Stimulated activated naive CD4-positive, alpha-beta T cell treated with Interleukin-2 at 50 U/mL for 16 hours (primary cell): ENCODE data around the gene CYP20A1.
"Not testable (repeated sequence)": the region's sequence is repeated elsewhere in the genome, so short reads cannot be mapped to it uniquely, and the experiment has no call there.

Experiments
- DNase-seq: peaks from one replicate; lab custom pipeline; 2025; lab: John Stamatoyannopoulos, UW

Gene CYP20A1

GRCh38 chr2:203280428-203281064, 41.7 kb downstream of the CYP20A1 start:
- DNase-seq, result no peak

- DNase-seq, result no peak
These were observed 43.3 kb downstream of the CYP20A1 start for GRCh38 chr2:203282101-203282500.

DNA sequence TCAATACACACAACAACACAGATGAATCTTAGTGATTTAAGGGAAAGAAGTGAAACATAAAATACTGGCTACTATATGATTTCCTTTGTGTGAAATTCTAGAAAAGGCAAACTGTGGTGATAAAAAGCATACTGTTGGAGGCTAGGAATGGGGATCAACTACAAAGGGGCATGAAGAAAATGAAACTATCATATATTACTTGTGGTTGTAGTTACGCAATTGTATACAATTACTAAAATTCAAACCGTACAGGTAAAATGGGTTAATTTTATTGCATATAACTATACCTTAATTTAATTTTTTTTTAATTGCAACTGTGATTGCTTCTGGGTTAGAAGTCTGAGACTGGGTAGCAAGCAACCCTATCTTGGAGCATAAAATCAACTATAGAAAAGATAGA, 47.7 kb downstream of the CYP20A1 start:
- no peak for DNase-seq

GRCh38 chr2:203301667-203302066, 62.8 kb downstream of the CYP20A1 start:
- DNase-seq, result no peak

GRCh38 chr2:203302586-203302985, 63.8 kb downstream of the CYP20A1 start:
- not testable (repeated sequence) for DNase-seq

DNA sequence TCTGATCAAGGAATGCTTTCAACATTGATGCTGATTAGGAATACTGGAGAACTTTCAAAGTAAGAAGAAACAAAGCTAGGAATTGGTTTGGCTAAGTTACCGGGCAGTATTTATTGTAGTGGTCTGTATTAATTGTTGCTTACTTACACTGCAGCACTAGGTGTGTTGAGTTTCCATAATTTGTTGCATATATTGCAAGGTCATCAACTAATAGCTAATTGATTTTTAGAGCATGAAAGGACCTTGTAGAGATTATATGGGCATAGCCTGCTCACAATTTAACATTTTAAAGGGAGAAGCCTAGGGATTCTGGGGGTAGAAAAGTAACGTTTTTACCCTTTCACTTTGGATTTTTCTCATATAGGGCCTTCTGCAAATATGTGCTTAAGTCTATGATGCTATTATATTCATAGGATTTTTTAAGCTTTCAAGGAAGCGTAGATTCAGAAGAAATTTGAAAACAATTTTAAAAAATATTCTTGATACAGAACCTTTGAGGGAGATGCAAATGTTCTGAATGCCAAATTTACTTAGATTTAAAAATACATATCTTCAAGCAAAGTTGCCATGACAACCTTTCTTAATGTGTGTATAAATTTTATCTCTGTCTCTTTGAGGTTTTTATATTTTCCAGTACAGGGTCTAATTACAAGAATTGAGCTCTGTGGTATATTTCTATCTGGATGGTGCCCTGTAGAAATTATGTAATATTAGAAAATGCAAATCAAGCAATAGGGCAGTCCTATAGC, 72.0 kb downstream of the CYP20A1 start:
- DNase-seq, result no peak

GRCh38 chr2:203326356-203326755, 87.5 kb downstream of the CYP20A1 start:
- DNase-seq, result no peak

DNA sequence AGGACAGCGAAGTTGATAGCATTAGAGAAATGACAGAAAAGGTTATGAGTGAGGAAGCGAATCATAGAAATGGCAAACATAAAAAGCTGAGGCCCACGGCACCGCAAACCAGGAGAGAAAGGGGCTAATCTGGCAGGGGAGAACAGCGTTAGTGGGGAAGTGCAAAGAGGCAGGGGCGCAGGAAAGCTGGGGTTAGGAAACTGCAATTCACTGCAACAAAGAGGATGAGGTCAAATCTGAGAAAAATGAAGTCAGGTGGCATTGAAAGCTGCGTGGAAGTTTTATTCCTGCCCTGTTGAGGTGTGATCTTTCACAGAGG, 88.7 kb downstream of the CYP20A1 start:
- DNase-seq, result no peak

DNA sequence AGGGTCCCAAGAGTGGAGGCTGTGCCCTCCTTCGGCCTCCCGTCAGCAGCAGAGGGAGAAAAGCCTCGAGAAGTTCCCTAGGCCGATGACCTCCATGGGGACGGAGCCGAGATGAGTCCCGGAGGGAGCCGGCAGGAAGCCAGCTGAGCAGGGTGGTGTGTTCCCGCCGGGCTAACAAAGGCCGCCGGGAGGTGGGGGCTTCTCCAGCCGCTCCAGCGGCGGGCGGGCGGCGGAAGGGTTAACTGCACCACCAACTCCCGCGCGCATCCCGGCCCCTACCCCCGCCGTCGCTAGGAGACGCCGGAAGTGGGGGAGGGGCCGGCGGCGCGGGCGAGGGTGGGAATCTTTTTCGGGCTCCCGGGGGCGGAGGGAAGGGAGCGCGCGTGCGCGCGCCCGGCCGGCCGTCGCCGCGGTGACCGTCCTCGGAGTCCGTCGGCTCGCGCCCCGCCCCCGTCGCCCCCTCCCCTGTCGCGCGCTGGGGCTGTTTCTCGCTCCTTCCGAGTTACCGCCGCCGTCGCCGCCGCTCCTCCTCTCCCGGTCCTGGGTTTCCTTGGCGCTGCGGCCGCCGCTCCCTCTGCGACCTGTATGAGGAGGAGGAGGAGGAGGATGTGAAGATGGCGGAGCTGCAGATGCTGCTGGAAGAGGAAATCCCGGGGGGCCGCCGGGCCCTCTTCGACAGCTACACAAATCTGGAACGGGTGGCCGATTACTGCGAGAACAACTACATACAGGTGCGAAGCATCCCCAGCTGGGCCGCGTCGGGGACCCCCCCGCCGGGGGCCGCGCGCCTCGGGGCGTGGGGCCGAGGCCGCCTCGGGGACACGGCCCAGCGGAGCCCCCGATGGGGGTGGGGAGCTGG, 89.3 kb downstream of the CYP20A1 start, which contains the start of gene ABI2:
Gene ABI2 (plus strand): TSS at position 494 of the 859 bp plus-strand sequence. CDS start 121 bp downstream, at position 615.
- peak; percentile 49 for DNase-seq

DNA sequence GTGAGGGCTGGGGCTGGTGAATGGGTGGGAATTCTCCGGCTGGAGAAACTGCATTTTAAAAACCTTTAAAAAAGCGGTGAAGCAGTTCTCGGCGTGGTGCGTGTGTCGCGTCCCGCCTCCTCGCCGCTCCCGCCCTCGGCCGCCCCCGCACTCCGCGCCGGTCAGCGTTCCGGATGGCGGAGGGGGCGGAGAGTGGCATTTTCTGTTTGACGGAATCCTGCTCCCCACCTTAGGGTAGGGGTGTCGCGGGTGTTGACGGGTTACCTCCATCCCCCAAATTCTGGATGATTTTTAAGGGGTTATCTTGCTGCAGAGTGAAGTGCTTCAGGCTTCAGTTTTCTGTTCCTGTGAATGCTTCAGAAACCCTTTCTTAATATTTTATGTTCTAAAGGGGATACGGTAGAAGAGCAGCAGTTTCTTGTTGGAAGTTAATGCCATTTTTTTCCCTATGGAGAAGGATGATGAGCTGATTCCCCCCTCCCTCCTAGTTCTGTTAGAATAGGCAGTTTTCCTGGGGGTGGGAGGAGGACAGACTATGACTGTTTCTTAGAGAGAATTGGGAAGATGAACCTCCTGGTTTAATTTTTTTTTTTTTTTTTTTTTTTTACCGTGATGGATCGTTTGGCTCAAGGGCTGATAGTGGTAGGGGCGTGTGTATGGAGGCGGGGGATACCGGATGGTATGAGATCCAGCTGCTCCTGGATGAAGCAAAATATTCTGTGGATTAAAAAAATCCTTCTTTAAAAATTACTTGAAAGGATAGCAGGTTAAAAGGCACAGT, 90.1 kb downstream of the CYP20A1 start:
- peak; percentile 34 for DNase-seq

DNA sequence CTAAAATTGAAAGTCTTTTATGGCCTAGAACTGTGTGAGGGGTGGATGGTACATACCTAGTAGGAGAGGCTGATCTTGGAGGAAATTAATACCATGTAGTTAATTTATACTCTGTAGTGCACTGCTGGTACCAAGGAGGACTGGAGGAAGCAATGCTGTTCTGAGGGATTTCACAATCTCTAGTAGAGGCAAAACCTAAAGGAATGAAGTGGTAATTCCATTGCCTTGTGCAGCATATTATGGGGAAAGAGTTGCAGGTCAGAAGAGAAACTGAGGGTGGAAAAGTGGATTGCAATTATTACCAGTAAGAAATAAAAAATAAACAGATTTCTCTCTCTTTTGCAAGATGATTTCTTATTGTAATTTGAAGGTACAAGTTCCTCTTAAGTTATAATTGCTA, 91.6 kb downstream of the CYP20A1 start:
- DNase-seq, result no peak

- DNase-seq, result no peak
These were observed 99.5 kb downstream of the CYP20A1 start for GRCh38 chr2:203338322-203338721.

DNA sequence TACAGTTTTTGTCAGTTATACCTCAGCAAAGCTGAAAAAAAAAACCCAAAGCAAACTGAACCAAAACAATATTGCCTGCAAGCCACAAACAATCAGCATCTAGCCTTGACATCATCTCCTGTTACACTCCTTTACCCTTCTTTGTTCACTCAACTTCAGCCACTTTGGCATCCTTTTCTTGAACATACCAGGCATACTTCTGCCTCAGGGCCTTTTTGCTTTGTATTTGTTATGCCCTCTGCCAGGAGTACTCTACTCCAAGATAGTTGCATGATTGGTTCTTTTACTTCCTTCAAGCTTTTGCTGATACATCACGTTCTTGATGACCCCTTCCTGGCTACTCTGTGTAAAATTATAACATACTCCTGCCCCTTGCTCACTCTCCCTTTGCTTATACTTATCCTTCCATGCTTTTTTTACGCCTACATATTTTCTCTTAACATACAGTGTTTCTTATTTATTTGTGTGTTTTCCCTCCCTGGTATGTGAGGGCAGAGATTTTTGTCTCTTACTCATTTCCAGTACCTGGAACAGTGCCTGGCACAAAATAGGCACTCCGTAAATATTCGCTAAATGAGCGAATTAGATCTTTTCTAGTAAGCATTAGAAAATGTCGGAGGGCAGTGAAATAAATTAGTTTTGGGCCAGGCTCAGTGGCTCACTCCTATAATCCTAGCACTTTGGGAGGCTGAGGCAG, 102.1 kb downstream of the CYP20A1 start:
- DNase-seq, result no peak

DNA sequence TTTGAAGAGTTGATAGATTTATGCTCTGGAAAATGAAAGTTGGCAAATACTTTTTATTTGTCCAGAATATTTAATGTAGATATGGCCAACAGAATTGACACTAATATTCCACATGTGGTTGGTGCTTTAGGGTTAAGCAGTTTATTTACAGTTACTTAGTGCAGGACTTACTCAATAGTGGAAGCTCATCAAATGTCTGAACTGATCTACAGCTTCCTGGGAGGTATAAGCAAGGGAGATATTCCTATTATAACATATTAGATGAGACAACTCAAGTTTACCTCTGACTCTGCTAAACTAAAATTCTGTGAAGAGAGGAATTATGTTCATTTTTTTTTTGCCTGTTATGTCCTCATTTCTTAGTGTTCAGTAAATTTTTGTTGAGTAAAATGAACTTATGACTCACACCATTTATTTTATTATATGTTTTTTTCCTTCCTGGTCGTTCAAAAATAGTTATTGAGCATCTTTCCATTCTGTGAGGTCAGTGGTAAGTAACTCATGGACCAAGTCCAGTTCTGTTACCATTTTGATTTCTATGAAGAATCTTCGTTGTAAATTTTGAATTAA, 103.0 kb downstream of the CYP20A1 start:
- DNase-seq, result no peak

DNA sequence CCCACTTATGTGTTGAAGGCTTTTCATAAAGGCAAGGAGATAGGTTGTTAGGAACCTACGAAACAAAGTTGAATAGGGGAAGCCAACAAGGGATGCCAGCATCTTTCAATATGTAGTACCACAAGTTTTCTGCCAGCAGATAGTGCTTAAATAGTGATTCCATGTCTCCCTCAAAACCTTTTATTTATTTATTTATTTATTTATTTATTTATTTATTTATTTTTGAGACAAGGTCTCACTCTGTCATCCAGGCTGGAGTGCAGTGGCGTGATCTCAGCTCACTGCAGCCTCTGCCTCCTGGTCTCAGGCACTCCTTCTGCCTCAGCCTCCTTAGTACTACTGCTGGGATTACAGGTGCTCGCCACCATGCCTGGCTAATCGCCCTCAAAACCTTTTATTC, 103.6 kb downstream of the CYP20A1 start:
- not testable (repeated sequence) for DNase-seq

- no peak for DNase-seq
These were observed 105.8 kb downstream of the CYP20A1 start for GRCh38 chr2:203344667-203345066.

DNA sequence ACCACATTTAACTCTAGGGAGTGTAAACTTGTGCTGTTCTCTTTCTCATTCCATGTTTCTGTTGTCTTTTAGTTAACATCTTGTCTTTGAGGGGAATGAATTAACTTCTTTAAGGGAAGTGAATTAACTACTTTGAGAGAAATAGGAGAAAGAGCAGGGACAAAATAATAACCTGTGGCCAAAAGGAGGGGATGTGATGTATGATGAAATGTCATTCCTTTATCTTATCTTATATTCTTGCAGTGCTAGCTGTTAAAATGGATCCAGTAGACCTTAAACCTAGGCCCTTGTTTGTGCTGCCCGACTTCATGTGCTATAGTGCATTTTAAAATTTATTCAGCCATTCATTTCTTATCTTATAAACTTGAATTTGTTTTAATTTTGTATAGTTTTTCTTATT, 107.8 kb downstream of the CYP20A1 start:
- no peak for DNase-seq

DNA sequence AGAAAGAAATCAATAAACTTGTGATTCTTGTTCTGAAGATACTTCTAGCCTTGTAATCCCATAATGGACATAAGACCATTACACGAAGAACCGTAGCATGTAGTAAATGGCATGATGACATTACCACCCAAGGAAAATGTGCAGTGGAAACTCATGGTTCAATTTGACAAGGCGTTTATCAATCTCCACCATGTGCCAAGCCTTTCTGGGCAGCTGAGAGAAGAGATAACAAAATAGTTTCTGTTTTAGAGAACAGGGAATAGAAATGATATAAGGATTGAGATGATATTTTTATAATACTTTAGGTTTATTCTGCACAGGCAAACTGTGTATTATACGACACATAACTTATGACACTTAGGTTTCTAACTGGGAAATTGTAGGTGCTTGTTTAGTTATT, 108.6 kb downstream of the CYP20A1 start:
- DNase-seq, result no peak

GRCh38 chr2:203352604-203353255, 113.9 kb downstream of the CYP20A1 start:
- no peak for DNase-seq

DNA sequence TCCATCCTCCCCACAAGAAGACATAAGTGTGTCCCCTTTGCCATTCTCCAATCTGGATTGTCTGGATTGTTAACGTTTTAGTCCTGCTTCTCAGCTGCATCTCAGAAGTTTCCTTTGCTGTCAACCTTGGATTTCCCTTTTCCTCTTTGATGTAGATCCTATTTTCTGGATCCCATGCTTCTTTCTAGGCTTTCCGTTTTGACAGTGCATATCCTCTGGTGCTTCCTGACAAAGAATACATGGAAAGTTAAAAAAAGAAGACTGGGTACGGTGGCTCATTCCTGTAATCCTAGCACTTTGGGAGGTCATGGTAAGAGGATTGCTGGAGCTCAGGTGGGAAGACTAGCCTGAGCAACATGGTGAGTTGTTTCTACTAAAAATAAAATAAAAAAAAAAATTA, 116.1 kb downstream of the CYP20A1 start:
- DNase-seq, result no peak
